Measurements from ENCODE around the gene GPX4. TPM values are rescaled to one million over a fixed set of nuclear protein-coding genes. Genes with fewer than 3 reads are reported as not detected.

Gene GPX4
- total RNA-seq, 1 donor from 2014 or later = 289 TPM

GRCh38 chr19:1123885-1124677 lies 20.3 kb downstream of the GPX4 start:
- Histone ChIP-seq H3K27ac (no peak overlapping the region), H3K4me2 (no peak overlapping the region), H3K4me1 (no peaks in the 10 kb centered on the region), H3K4me3 (no peak overlapping the region), H2AFZ (replicated peaks) (no peak overlapping the region), H3K27me3 (no peaks in the 10 kb centered on the region), H3K36me3 (no peaks in the 10 kb centered on the region), H3K9ac (no peak overlapping the region), H3F3A (ENCODE audit: low read depth) (no peaks in the 10 kb centered on the region), H3K9me3 (ENCODE audit: low read depth) (no peaks in the 10 kb centered on the region), H3K79me2 (ENCODE audit: low read depth) (no peaks in the 10 kb centered on the region), H4K20me1 (ENCODE audit: low read depth) (peaks cover 8% of the 10 kb centered on the region)
- no peak for DNase-seq (ENCODE audit: low spot score)
- Mint-ChIP-seq H3K27me3 (ENCODE audit: insufficient read depth, low read depth) (peaks cover 2% of the 10 kb centered on the region), H3K4me1 (no peaks in the 10 kb centered on the region), H3K36me3 (peaks cover 7% of the 10 kb centered on the region), H3K27ac (no peak overlapping the region), H3K9me3 (no peaks in the 10 kb centered on the region), H3K4me3 (no peak overlapping the region)
- TF ChIP-seq CTCF (IDR thresholded peaks at IDR 0.05) = no peak
- no peak for TF ChIP-seq EZH2 (IDR thresholded peaks at IDR 0.05)
- TF ChIP-seq EZH2phosphoT487 (IDR thresholded peaks at IDR 0.05) = no peak

- no peaks in the 10 kb centered on the region for H3K4me1 Mint-ChIP-seq
- no peaks in the 10 kb centered on the region for H3K79me2 ChIP-seq (ENCODE audit: low read depth)
- H3K9me3 ChIP-seq (ENCODE audit: low read depth) = no peaks in the 10 kb centered on the region
- H2AFZ ChIP-seq (replicated peaks) = no peak overlapping the region
- H3K27ac Mint-ChIP-seq = no peak overlapping the region
- H3K4me1 ChIP-seq = no peaks in the 10 kb centered on the region
- TF ChIP-seq EZH2 (IDR thresholded peaks at IDR 0.05) (no peak), CTCF (IDR thresholded peaks at IDR 0.05) (no peak), EZH2phosphoT487 (IDR thresholded peaks at IDR 0.05) (no peak)
- no peak overlapping the region for H3K9ac ChIP-seq
- H3K27me3 ChIP-seq = no peaks in the 10 kb centered on the region
- H3K4me2 ChIP-seq = no peak overlapping the region
- H3K36me3 Mint-ChIP-seq = peaks cover 7% of the 10 kb centered on the region
- peaks cover 11% of the 10 kb centered on the region for H4K20me1 ChIP-seq (ENCODE audit: low read depth)
- no peak overlapping the region for H3K27ac ChIP-seq
- no peak overlapping the region for H3K4me3 ChIP-seq
- H3K4me3 Mint-ChIP-seq = no peak overlapping the region
- H3K27me3 Mint-ChIP-seq (ENCODE audit: insufficient read depth, low read depth) = peaks cover 4% of the 10 kb centered on the region
- H3K36me3 ChIP-seq = no peaks in the 10 kb centered on the region
- no peak for DNase-seq (ENCODE audit: low spot score)
- no peaks in the 10 kb centered on the region for H3K9me3 Mint-ChIP-seq
- H3F3A ChIP-seq (ENCODE audit: low read depth) = no peaks in the 10 kb centered on the region
Observed at GRCh38 chr19:1125601-1126467, 22.0 kb downstream of the GPX4 start.

GRCh38 chr19:1126984-1127760 lies 23.4 kb downstream of the GPX4 start:
- no peaks in the 10 kb centered on the region for H3K9me3 ChIP-seq (ENCODE audit: low read depth)
- H3K79me2 ChIP-seq (ENCODE audit: low read depth) = no peaks in the 10 kb centered on the region
- no peak for TF ChIP-seq EZH2phosphoT487 (IDR thresholded peaks at IDR 0.05)
- TF ChIP-seq CTCF (IDR thresholded peaks at IDR 0.05) = no peak
- TF ChIP-seq EZH2 (IDR thresholded peaks at IDR 0.05) = no peak
- peaks cover 17% of the 10 kb centered on the region for H4K20me1 ChIP-seq (ENCODE audit: low read depth)
- no peaks in the 10 kb centered on the region for H3K9me3 Mint-ChIP-seq
- no peak overlapping the region for H3K4me3 Mint-ChIP-seq
- no peak overlapping the region for H3K4me3 ChIP-seq
- H3F3A ChIP-seq (ENCODE audit: low read depth) = peaks cover 6% of the 10 kb centered on the region
- peaks cover 4% of the 10 kb centered on the region for H3K27me3 Mint-ChIP-seq (ENCODE audit: insufficient read depth, low read depth)
- no peak overlapping the region for H3K27ac Mint-ChIP-seq
- H2AFZ ChIP-seq (replicated peaks) = no peak overlapping the region
- no peaks in the 10 kb centered on the region for H3K27me3 ChIP-seq
- DNase-seq (ENCODE audit: low spot score) = no peak
- no peaks in the 10 kb centered on the region for H3K4me1 Mint-ChIP-seq
- H3K27ac ChIP-seq = no peak overlapping the region
- no peak overlapping the region for H3K4me2 ChIP-seq
- H3K4me1 ChIP-seq = peaks cover 10% of the 10 kb centered on the region
- peaks cover 2% of the 10 kb centered on the region for H3K36me3 Mint-ChIP-seq
- no peak overlapping the region for H3K9ac ChIP-seq
- H3K36me3 ChIP-seq = no peaks in the 10 kb centered on the region

All from neural progenitor cell (in vitro differentiated cells).